ENCODE results near the gene SLC43A2. TPM values are rescaled to one million over a fixed set of nuclear protein-coding genes. Genes with fewer than 3 reads are reported as not detected.

SLC43A2 gene
- total RNA-seq, 1 experiment from 2014 or later, result 12.6 TPM

- ChIA-PET RAD21 (ENCODE audit: low non-redundant PET in 1 of 2, low total read pairs in 2 of 2, uncharacterized antibody in 2 of 2, unreplicated experiment in 2 of 2) (no interaction called here), CTCF (no interaction called here), POLR2A (interaction anchor here (1.2 kb wide), 1 partner anchor 13 kb away, joined by 3 read pairs; no protein-coding TSS in a partner anchor)
- H3K27ac ChIP-seq (ENCODE audit: low read depth, low read length), result no peak overlapping the region
- no peak overlapping the region for H2AFZ ChIP-seq (ENCODE audit: low read depth, low read length, poor library complexity, severe bottlenecking)
- no TSS peak for BruUV-seq (replicated peaks)
- H3K79me2 ChIP-seq (ENCODE audit: insufficient read depth, low read length), result no peaks in the 10 kb centered on the region
- no peak overlapping the region for H3K9ac ChIP-seq (ENCODE audit: low read length)
- intact Hi-C loops (cut with micrococcal nuclease), result no loop called here
- no peaks in the 10 kb centered on the region for H3K36me3 ChIP-seq (ENCODE audit: control insufficient read depth in 1 of 2, insufficient read depth in 2 of 2, low read length in 2 of 2)
- no peak for ATAC-seq
- no peak overlapping the region for H3K4me2 ChIP-seq (ENCODE audit: low read length)
- no peak for DNase-seq (ENCODE audit: low read depth, low spot score)
- H3K9me2 ChIP-seq (ENCODE audit: insufficient read depth), result no peaks in the 10 kb centered on the region
- no peak overlapping the region for H3K4me3 ChIP-seq (replicated peaks in 1 of 2; ENCODE audit: low read depth in 1 of 2, low read length in 2 of 2)
- no peaks in the 10 kb centered on the region for H3K27me3 ChIP-seq (ENCODE audit: insufficient read depth, low read length)
- peaks cover 5 to 12% of the 10 kb centered on the region in 2 experiments; a peak in 2 of 4 replicates for H3K9me3 ChIP-seq (ENCODE audit: control insufficient read depth in 1 of 2, insufficient read depth in 1 of 2, low read depth in 1 of 2, low read length in 2 of 2)
- TF ChIP-seq JUND (IDR thresholded peaks at IDR 0.05), result no peak
- TF ChIP-seq SRF (IDR thresholded peaks at IDR 0.05; ENCODE audit: low read depth), result no peak
- TF ChIP-seq POLR2A (IDR thresholded peaks at IDR 0.05; ENCODE audit: borderline replicate concordance, extremely low read depth, insufficient read depth, insufficient read length), result no peak
- no peak for TF ChIP-seq MAX (IDR thresholded peaks at IDR 0.05)
- no peak for TF ChIP-seq POLR2AphosphoS5 (IDR thresholded peaks at IDR 0.05; ENCODE audit: low read depth, low read length)
- TF ChIP-seq CBX3 (IDR thresholded peaks at IDR 0.05; ENCODE audit: low read depth), result no peak
- no peak for TF ChIP-seq ATF3 (IDR thresholded peaks at IDR 0.05)
- no peak for TF ChIP-seq CTCF (IDR thresholded peaks at IDR 0.05 in 2 of 3, conservative IDR thresholded peaks at IDR 0.05 in 1 of 3; ENCODE audit: borderline replicate concordance in 1 of 3, insufficient read depth in 1 of 3, low read depth in 2 of 3, low read length in 2 of 3)
- no peak for TF ChIP-seq EZH2 (IDR thresholded peaks at IDR 0.05)
- no peak for TF ChIP-seq EGR1 (IDR thresholded peaks at IDR 0.05; ENCODE audit: low read depth)
- no peak for TF ChIP-seq RAD21 (IDR thresholded peaks at IDR 0.05; ENCODE audit: low read depth)
- TF ChIP-seq YY1 (IDR thresholded peaks at IDR 0.05; ENCODE audit: extremely low read depth, insufficient replicate concordance, low read depth, low read length), result no peak
- TF ChIP-seq TCF7L2 (IDR thresholded peaks at IDR 0.05; ENCODE audit: borderline replicate concordance, extremely low read depth, insufficient read depth, insufficient read length), result no peak
- no peak for TF ChIP-seq CEBPB (IDR thresholded peaks at IDR 0.05; ENCODE audit: low read depth)
- TF ChIP-seq SIN3A (IDR thresholded peaks at IDR 0.05; ENCODE audit: low read depth), result no peak
- no peaks in the 10 kb centered on the region for H3K4me1 ChIP-seq (ENCODE audit: control insufficient read depth in 1 of 2, insufficient read depth in 2 of 2, low read length in 2 of 2)
- H4K20me1 ChIP-seq (ENCODE audit: insufficient read depth), result no peaks in the 10 kb centered on the region
Observed at GRCh38 chr17:1604831-1605528, 23.7 kb downstream of the SLC43A2 start.
